BJ (cell line): ENCODE results near the gene OR2D3. TPM values are rescaled to one million over a fixed set of nuclear protein-coding genes. Genes with fewer than 3 reads are reported as not detected.
A peak's percentile ranks its signal among the peaks of the same experiment; 100 is the strongest.
"Not testable (repeated sequence)": the region's sequence is repeated elsewhere in the genome, so short reads cannot be mapped to it uniquely, and the experiment has no call there.

Experiments used
- CTCF ChIA-PET: fragments of 350-600 bp; formaldehyde crosslinking; extraction: SDS; loops from one replicate; lab custom pipeline; 2021; ENCODE audit warnings: antibody characterized with exemption, inconsistent platforms; lab: Yijun Ruan, JAX
- POLR2A ChIA-PET: fragments of 300-600 bp; sonication (Branson Sonifier 250); formaldehyde crosslinking; extraction: SDS; loops from one replicate; lab custom pipeline; 2021; ENCODE audit warnings: antibody characterized with exemption; lab: Charles Lee
- DNase-seq: peaks from one replicate; pipeline ENCODE4 v3.0.0-alpha.2; 2011; ENCODE audit warnings: low read depth
- H3K27me3 ChIP-seq: 2 replicates; pipeline ENCODE4 v1.6.0; 2011; ENCODE audit warnings: low read length; ENCODE audit not compliant: control insufficient read depth, insufficient read depth
- H3K36me3 ChIP-seq: 2 replicates; pipeline ENCODE4 v1.5.1; 2011; ENCODE audit warnings: low read length; ENCODE audit not compliant: control insufficient read depth, insufficient read depth
- H3K4me3 ChIP-seq: 2 replicates; pipeline ENCODE4 v1.5.1; 2011; ENCODE audit warnings: low read depth, mild to moderate bottlenecking, control low read depth, low read length
- CTCF ChIP-seq: IDR thresholded peaks from 2 replicates; pipeline ENCODE4 v1.5.1; 2011; ENCODE audit warnings: low read depth, mild to moderate bottlenecking, control low read depth, inconsistent platforms, low read length, moderate library complexity; ENCODE audit not compliant: insufficient read depth
- polyA plus RNA-seq: library from polyadenylated mRNA; depleted of rRNA; stranded (reverse); fragments of >200 nt; gene quantifications from 2 replicates; pipeline ENCODE4 v1.2.3, GENCODE V29; 2011; rRNA removed

Gene OR2D3
- polyA plus RNA-seq, 1 experiment = not detected

- no peak overlapping the region for H3K4me3 ChIP-seq
- H3K36me3 ChIP-seq = no peaks in the 10 kb centered on the region; the same call in 1 of the 2 replicates
- DNase-seq = no peak
- H3K27me3 ChIP-seq = no peaks in the 10 kb centered on the region
- no peak for TF ChIP-seq CTCF
- ChIA-PET POLR2A (no interaction called here), CTCF (no interaction called here)
Observed at GRCh38 chr11:6943131-6943530, 22.3 kb downstream of the OR2D3 start.

- DNase-seq, POLR2A ChIA-PET, H3K27me3 ChIP-seq, CTCF ChIA-PET, H3K4me3 ChIP-seq, H3K36me3 ChIP-seq: not testable (repeated sequence)
Observed at GRCh38 chr11:6954248-6954647, 33.4 kb downstream of the OR2D3 start.

- POLR2A ChIA-PET = no interaction called here
- DNase-seq = no peak
- no peaks in the 10 kb centered on the region for H3K36me3 ChIP-seq
- CTCF ChIA-PET = no interaction called here
- H3K27me3 ChIP-seq = no peaks in the 10 kb centered on the region
- H3K4me3 ChIP-seq = no peak overlapping the region
- TF ChIP-seq CTCF = no peak
Observed at GRCh38 chr11:6962141-6962540, 41.3 kb downstream of the OR2D3 start.

- Histone ChIP-seq H3K4me3 (no peak overlapping the region), H3K36me3 (no peaks in the 10 kb centered on the region), H3K27me3 (no peaks in the 10 kb centered on the region)
- TF ChIP-seq CTCF = no peak
- CTCF ChIA-PET = no interaction called here
- DNase-seq = no peak
- POLR2A ChIA-PET = no interaction called here
Observed at GRCh38 chr11:6962673-6963072, 41.9 kb downstream of the OR2D3 start.

GRCh38 chr11:6968816-6969215, 48.0 kb downstream of the OR2D3 start:
- DNase-seq = peak; percentile 37
- CTCF ChIA-PET = interaction anchor here (0.6 to 1.0 kb wide), 3 partner anchors 156 to 719 kb away, joined by 3 to 4 read pairs (median 3); no protein-coding TSS in a partner anchor
- POLR2A ChIA-PET = interaction anchor here (0.6 kb wide), 5 partner anchors 9 to 274 kb away, joined by 3 to 6 read pairs (median 5); no protein-coding TSS in a partner anchor
- Histone ChIP-seq H3K27me3 (no peaks in the 10 kb centered on the region), H3K4me3 (no peak overlapping the region), H3K36me3 (no peaks in the 10 kb centered on the region)
- no peak for TF ChIP-seq CTCF

GRCh38 chr11:6969854-6970253, 49.1 kb downstream of the OR2D3 start:
- POLR2A ChIA-PET, CTCF ChIA-PET, H3K36me3 ChIP-seq, H3K4me3 ChIP-seq, DNase-seq, H3K27me3 ChIP-seq: not testable (repeated sequence)

Other genes starting within 250 kb of the OR2D3 start
- 68.9 and 82.3 TPM in 2 replicates for gene MRPL17, start 237.7 kb upstream of the OR2D3 start, polyA plus RNA-seq
- gene OR2AG2, start 149.0 kb upstream of the OR2D3 start, polyA plus RNA-seq = 0.28 and 0.60 TPM in 2 replicates
- not detected in 2 replicates for gene OR2AG1, start 138.0 kb upstream of the OR2D3 start, polyA plus RNA-seq
- 0.04 TPM in 1 of 2 replicates, not detected in the other for gene OR6A2, start 121.3 kb upstream of the OR2D3 start, polyA plus RNA-seq
- gene OR10A5, start 75.3 kb upstream of the OR2D3 start, polyA plus RNA-seq = not detected in 2 replicates
- not detected in 2 replicates for gene OR10A2, start 57.9 kb upstream of the OR2D3 start, polyA plus RNA-seq
- gene OR10A4, start 44.4 kb upstream of the OR2D3 start, polyA plus RNA-seq = not detected in 2 replicates
- gene OR2D2, start 28.5 kb upstream of the OR2D3 start, polyA plus RNA-seq = 0.06 and 0.13 TPM in 2 replicates
- 3.4 and 5.6 TPM in 2 replicates for gene ZNF215, start 5.4 kb downstream of the OR2D3 start, polyA plus RNA-seq
- gene ZNF214, start 99.3 kb downstream of the OR2D3 start, polyA plus RNA-seq = 0.75 and 1.8 TPM in 2 replicates
- gene NLRP14, start 99.5 kb downstream of the OR2D3 start, polyA plus RNA-seq = 0.01 and 0.04 TPM in 2 replicates
- not detected in 2 replicates for gene RBMXL2, start 168.0 kb downstream of the OR2D3 start, polyA plus RNA-seq